Inferior parietal cortex (tissue), 1 donor: ENCODE measurements around the gene PPIL1.
"Not testable (repeated sequence)": the region's sequence is repeated elsewhere in the genome, so short reads cannot be mapped to it uniquely, and the experiment has no call there.

Experiments
- DNase-seq: peaks from one replicate; pipeline ENCODE4 v3.0.0-alpha.2; 2016; ENCODE audit errors: extremely low spot score

PPIL1 gene

GRCh38 chr6:36874443-36875249 lies at the start of gene PPIL1:
TSS of gene PPIL1 (minus strand) at chr6:36874803. CDS start at chr6:36874772, 31 bp downstream.
- peak; percentile 92 for DNase-seq

- DNase-seq: no peak
Observed at GRCh38 chr6:36924131-36924530, 49.5 kb upstream of the PPIL1 start.

GRCh38 chr6:36920546-36920945 lies 45.9 kb upstream of the PPIL1 start:
- DNase-seq: no peak

- DNase-seq: no peak
Observed at GRCh38 chr6:36920049-36920448, 45.4 kb upstream of the PPIL1 start.

- DNase-seq: no peak
Observed at GRCh38 chr6:36917541-36918193, 43.1 kb upstream of the PPIL1 start.

- no peak for DNase-seq
Observed at GRCh38 chr6:36916126-36916525, 41.5 kb upstream of the PPIL1 start.

GRCh38 chr6:36915599-36915998 lies 41.0 kb upstream of the PPIL1 start:
- DNase-seq: no peak

GRCh38 chr6:36914227-36914794 lies 39.7 kb upstream of the PPIL1 start:
- no peak for DNase-seq

GRCh38 chr6:36913082-36913481 lies 38.5 kb upstream of the PPIL1 start:
- no peak for DNase-seq

- no peak for DNase-seq
Observed at GRCh38 chr6:36912586-36912985, 38.0 kb upstream of the PPIL1 start.

GRCh38 chr6:36912030-36912454 lies 37.4 kb upstream of the PPIL1 start:
- DNase-seq: no peak

- DNase-seq: no peak
Observed at GRCh38 chr6:36908747-36909146, 34.1 kb upstream of the PPIL1 start.

GRCh38 chr6:36907781-36908180 lies 33.2 kb upstream of the PPIL1 start:
- no peak for DNase-seq

GRCh38 chr6:36906539-36907325 lies 32.1 kb upstream of the PPIL1 start:
- peak; percentile 57 for DNase-seq

GRCh38 chr6:36904851-36905393 lies 30.3 kb upstream of the PPIL1 start:
- DNase-seq: no peak

- no peak for DNase-seq
Observed at GRCh38 chr6:36904114-36904513, 29.5 kb upstream of the PPIL1 start.

- DNase-seq: no peak
Observed at GRCh38 chr6:36897609-36898008, 23.0 kb upstream of the PPIL1 start.

GRCh38 chr6:36893976-36894932 lies 19.7 kb upstream of the PPIL1 start:
- no peak for DNase-seq

- DNase-seq: not testable (repeated sequence)
Observed at GRCh38 chr6:36891153-36891552, 16.6 kb upstream of the PPIL1 start.

GRCh38 chr6:36890112-36890663 lies 15.6 kb upstream of the PPIL1 start:
- no peak for DNase-seq
